Measurements from ENCODE around the gene LIPK. TPM values are rescaled to one million over a fixed set of nuclear protein-coding genes. Genes with fewer than 3 reads are reported as not detected.

The LIPK gene
- total and polyA plus RNA-seq, 2 experiments from 2014 or later, result not detected

DNA sequence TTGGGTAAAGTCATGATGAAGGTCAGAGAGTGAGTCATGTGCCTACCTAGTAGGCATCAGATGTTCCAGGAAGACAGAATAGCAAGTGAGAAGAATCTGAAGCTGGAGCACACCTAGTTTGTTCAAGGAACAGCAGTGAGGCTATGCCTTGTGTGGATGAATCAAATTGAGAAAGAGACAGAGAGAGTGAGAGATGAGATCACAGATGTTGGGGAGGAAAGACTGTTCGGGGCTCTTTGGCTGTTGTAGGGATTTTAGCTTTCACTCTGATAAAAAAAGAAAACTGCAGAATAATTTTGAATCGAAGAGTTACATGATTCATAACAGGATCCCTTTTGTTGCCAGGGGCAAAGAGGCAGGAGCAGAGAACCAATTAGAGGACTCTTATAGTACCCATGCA lies 35.6 kb upstream of the LIPK start:
- H3K9ac ChIP-seq, result no peak overlapping the region
- no peaks in the 10 kb centered on the region for H3K4me1 ChIP-seq (ENCODE audit: insufficient read depth)
- WGBS, 2 experiments (ENCODE audit: low coverage in 1 of 2, low lambda C conversion rate in 2 of 2, missing lambda C conversion rate in 2 of 2), result 63% methylated on average over 2 of the region's 2 CpGs
- no peaks in the 10 kb centered on the region for H3K9me3 ChIP-seq (ENCODE audit: low read depth)
- H3K79me2 ChIP-seq (ENCODE audit: insufficient read depth), result no peaks in the 10 kb centered on the region
- H3F3A ChIP-seq (ENCODE audit: insufficient read depth), result no peaks in the 10 kb centered on the region
- H3K4me2 ChIP-seq (ENCODE audit: unreplicated experiment), result no peak overlapping the region
- in situ Hi-C loops (cut with MboI), result no loop called here
- H4K20me1 ChIP-seq (ENCODE audit: insufficient read depth), result no peaks in the 10 kb centered on the region
- TF ChIP-seq EZH2phosphoT487 (IDR thresholded peaks at IDR 0.05; ENCODE audit: insufficient read depth, low read depth), result no peak
- no peak for DNase-seq
- H3K4me3 ChIP-seq, result no peak overlapping the region
- no peaks in the 10 kb centered on the region for H3K9me2 ChIP-seq (ENCODE audit: insufficient read depth)
- H3K36me3 ChIP-seq (ENCODE audit: low read depth), result no peaks in the 10 kb centered on the region
- no peak overlapping the region for H3K27ac ChIP-seq
- H2AFZ ChIP-seq, result no peak overlapping the region
- no peaks in the 10 kb centered on the region for H3K27me3 ChIP-seq (replicated peaks; ENCODE audit: insufficient read depth)

DNA sequence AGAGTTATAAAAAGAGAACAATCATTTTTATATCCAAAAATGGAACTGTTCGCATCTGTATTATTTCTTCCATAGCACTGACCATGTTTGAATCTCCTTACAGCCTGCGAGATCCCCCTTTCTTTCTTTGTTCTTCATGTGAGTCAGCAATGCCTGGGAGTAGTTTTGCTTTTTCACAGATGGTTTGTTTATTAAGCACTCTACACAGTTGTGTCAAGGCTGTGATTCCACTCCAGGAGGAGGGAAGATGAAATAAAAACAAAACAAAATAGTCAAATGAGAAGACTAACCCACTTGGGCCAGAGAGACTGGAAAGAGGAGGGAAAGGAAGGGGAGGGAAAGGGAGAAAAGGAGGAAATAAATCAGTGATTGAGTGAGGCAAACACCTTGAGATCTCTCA lies 34.0 kb upstream of the LIPK start:
- Histone ChIP-seq H2AFZ (no peak overlapping the region), H3K9ac (no peak overlapping the region), H3K9me2 (ENCODE audit: insufficient read depth) (no peaks in the 10 kb centered on the region), H3K27me3 (replicated peaks; ENCODE audit: insufficient read depth) (no peaks in the 10 kb centered on the region), H4K20me1 (ENCODE audit: insufficient read depth) (no peaks in the 10 kb centered on the region), H3F3A (ENCODE audit: insufficient read depth) (no peaks in the 10 kb centered on the region), H3K36me3 (ENCODE audit: low read depth) (no peaks in the 10 kb centered on the region), H3K9me3 (ENCODE audit: low read depth) (no peaks in the 10 kb centered on the region), H3K4me1 (ENCODE audit: insufficient read depth) (no peaks in the 10 kb centered on the region), H3K4me3 (no peak overlapping the region), H3K79me2 (ENCODE audit: insufficient read depth) (no peaks in the 10 kb centered on the region), H3K27ac (no peak overlapping the region), H3K4me2 (ENCODE audit: unreplicated experiment) (no peak overlapping the region)
- no peak for DNase-seq
- in situ Hi-C loops (cut with MboI), result no loop called here
- WGBS, 2 experiments (ENCODE audit: low coverage in 1 of 2, low lambda C conversion rate in 2 of 2, missing lambda C conversion rate in 2 of 2), result 61 to 74% methylated on average over 2 of the region's 2 CpGs
- TF ChIP-seq EZH2 (IDR thresholded peaks at IDR 0.05; ENCODE audit: insufficient read depth, poor library complexity, severe bottlenecking) (no peak), EZH2phosphoT487 (IDR thresholded peaks at IDR 0.05; ENCODE audit: insufficient read depth, low read depth) (no peak)

DNA sequence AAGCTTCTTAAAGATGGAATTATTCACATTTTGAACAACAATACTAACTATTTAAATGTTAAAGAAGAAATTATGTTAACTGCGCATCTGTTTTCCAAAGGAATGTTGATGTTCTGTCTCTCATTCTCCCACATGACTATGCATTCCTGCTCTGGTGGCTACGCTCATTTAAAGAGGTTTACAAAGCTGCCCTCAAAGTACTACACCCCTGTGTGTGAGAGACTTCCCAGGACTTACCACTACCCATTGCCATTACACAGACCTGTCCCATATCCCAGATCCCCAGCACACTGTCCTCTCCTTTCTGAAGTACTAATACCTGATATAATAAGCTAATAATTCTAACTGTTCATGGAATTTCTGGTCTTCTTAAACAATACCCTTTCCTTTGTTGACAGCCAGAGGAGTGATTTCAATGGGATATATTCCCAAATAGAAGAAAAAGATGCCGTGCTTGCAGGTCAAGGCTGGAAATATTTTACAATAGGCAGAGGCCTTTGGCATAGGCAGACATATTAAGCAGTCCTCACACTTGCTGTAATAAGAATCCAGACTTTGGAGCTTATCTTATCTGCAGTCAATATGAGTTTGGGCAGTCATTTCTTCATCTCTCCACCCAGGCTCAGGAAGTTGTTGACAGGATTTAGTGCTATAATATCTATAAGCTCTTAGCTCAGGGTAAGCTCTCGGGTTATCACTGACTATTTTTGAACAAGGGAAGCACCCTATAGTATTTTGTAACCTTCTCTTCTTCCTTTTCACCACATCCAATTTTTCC lies 29.6 kb upstream of the LIPK start:
- no peak overlapping the region for H3K9ac ChIP-seq
- TF ChIP-seq EZH2phosphoT487 (IDR thresholded peaks at IDR 0.05; ENCODE audit: insufficient read depth, low read depth), result no peak
- no peak for TF ChIP-seq EZH2 (IDR thresholded peaks at IDR 0.05; ENCODE audit: insufficient read depth, poor library complexity, severe bottlenecking)
- H3K9me3 ChIP-seq (ENCODE audit: low read depth), result no peaks in the 10 kb centered on the region
- H3K4me2 ChIP-seq (ENCODE audit: unreplicated experiment), result no peak overlapping the region
- in situ Hi-C loops (cut with MboI), result loop anchor here (25.0 kb wide), 1 partner anchor 261 kb away; no protein-coding TSS in a partner anchor
- H3K27ac ChIP-seq, result no peak overlapping the region
- no peak overlapping the region for H3K4me3 ChIP-seq
- no peaks in the 10 kb centered on the region for H3K27me3 ChIP-seq (replicated peaks; ENCODE audit: insufficient read depth)
- WGBS, 2 experiments (ENCODE audit: low coverage in 1 of 2, low lambda C conversion rate in 2 of 2, missing lambda C conversion rate in 2 of 2), result 55 to 58% methylated on average over 4 of the region's 4 CpGs
- DNase-seq, result no peak
- no peaks in the 10 kb centered on the region for H3K9me2 ChIP-seq (ENCODE audit: insufficient read depth)
- no peaks in the 10 kb centered on the region for H3K4me1 ChIP-seq (ENCODE audit: insufficient read depth)
- no peak overlapping the region for H2AFZ ChIP-seq
- no peaks in the 10 kb centered on the region for H4K20me1 ChIP-seq (ENCODE audit: insufficient read depth)
- no peaks in the 10 kb centered on the region for H3K36me3 ChIP-seq (ENCODE audit: low read depth)
- H3K79me2 ChIP-seq (ENCODE audit: insufficient read depth), result no peaks in the 10 kb centered on the region
- H3F3A ChIP-seq (ENCODE audit: insufficient read depth), result no peaks in the 10 kb centered on the region

DNA sequence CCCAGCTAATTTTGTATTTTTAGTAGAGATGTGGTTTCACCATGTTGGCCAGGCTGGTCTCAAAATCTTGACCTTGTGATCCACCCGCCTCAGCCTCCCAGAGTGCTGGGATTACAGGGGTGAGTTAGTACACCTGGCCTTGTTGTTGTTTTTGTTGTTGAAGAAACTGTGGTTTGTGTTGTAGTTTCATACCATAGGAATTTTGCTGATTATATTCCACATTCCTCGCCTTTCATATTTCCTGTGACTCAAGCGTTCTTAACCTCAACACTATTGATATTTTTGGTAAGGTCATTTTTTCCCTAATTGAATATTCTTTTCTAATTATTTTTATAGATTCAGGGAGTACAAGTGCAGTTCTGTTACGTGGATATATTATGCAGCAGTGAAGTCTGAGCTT lies 25.1 kb upstream of the LIPK start:
- WGBS, 2 experiments (ENCODE audit: low coverage in 1 of 2, low lambda C conversion rate in 2 of 2, missing lambda C conversion rate in 2 of 2), result 91 to 94% methylated on average over 4 of the region's 4 CpGs
- in situ Hi-C loops (cut with MboI), result loop anchor here (25.0 kb wide), 1 partner anchor 256 kb away; no protein-coding TSS in a partner anchor
- Histone ChIP-seq H4K20me1 (ENCODE audit: insufficient read depth) (no peaks in the 10 kb centered on the region), H3K27me3 (replicated peaks; ENCODE audit: insufficient read depth) (no peaks in the 10 kb centered on the region), H3K4me3 (no peak overlapping the region), H3K27ac (no peak overlapping the region), H3K4me2 (ENCODE audit: unreplicated experiment) (no peak overlapping the region), H3K4me1 (ENCODE audit: insufficient read depth) (no peaks in the 10 kb centered on the region), H3K9me2 (ENCODE audit: insufficient read depth) (no peaks in the 10 kb centered on the region), H3K9ac (no peak overlapping the region), H3K36me3 (ENCODE audit: low read depth) (no peaks in the 10 kb centered on the region), H3K79me2 (ENCODE audit: insufficient read depth) (no peaks in the 10 kb centered on the region), H3K9me3 (ENCODE audit: low read depth) (no peaks in the 10 kb centered on the region), H3F3A (ENCODE audit: insufficient read depth) (no peaks in the 10 kb centered on the region), H2AFZ (no peak overlapping the region)
- DNase-seq, result no peak
- no peak for TF ChIP-seq EZH2 (IDR thresholded peaks at IDR 0.05; ENCODE audit: insufficient read depth, poor library complexity, severe bottlenecking)
- no peak for TF ChIP-seq EZH2phosphoT487 (IDR thresholded peaks at IDR 0.05; ENCODE audit: insufficient read depth, low read depth)
